Liver (tissue), 3 donors: Measurements from ENCODE around the gene PEX16.

Source experiments
- ATF3 ChIP-seq: IDR thresholded peaks from 2 replicates; pipeline ENCODE4 v1.6.1; 2016; ENCODE audit warnings: antibody characterized with exemption
- CTCF ChIP-seq: fragments of 150-350 bp; IDR thresholded peaks from 2 replicates; pipeline ENCODE4 v1.5.1; 2017; ENCODE audit warnings: improper control_type of control experiment, low read depth, low read length; ENCODE audit not compliant: missing input control
- HNF4A ChIP-seq, 2 donors: conservative IDR thresholded peaks; 2 replicates each; pipeline ENCODE4 v1.6.1; 2016; ENCODE audit warnings: antibody characterized with exemption in 2 of 2, mild to moderate bottlenecking in 2 of 2
- TAF1 ChIP-seq: conservative IDR thresholded peaks from 2 replicates; pipeline ENCODE4 v1.6.1; 2016; ENCODE audit warnings: antibody characterized with exemption, mild to moderate bottlenecking
- YY1 ChIP-seq: IDR thresholded peaks from 2 replicates; pipeline ENCODE4 v1.6.1; 2016; ENCODE audit warnings: antibody characterized with exemption, mild to moderate bottlenecking
- donor health status: healthy.
- donor health status: healthy.

GRCh38 chr11:45933131-45933831 lies 15.6 kb upstream of the PEX16 start:
- TF ChIP-seq YY1 = no peak
- no peak for TF ChIP-seq CTCF
- TF ChIP-seq HNF4A (conservative IDR thresholded peaks at IDR 0.05) = peak; percentile 13 to 38
- no peak for TF ChIP-seq ATF3
- TF ChIP-seq TAF1 = no peak
